Breast epithelium (tissue), 4 donors: Measurements from ENCODE around the gene GARRE1. TPM values are rescaled to one million over a fixed set of nuclear protein-coding genes. Genes with fewer than 3 reads are reported as not detected.
A peak's percentile ranks its signal among the peaks of the same experiment; 100 is the strongest.

Source experiments
- DNase-seq, 2 donors: peaks; one replicate each; pipeline ENCODE4 v3.0.0-alpha.2; 2019; ENCODE audit warnings: low spot score in 2 of 2
- H3K27ac ChIP-seq, 2 donors: fragments of 200-600 bp; sonication (generic) in 1 of 2; one replicate each; pipeline ENCODE4 v1.5.1; 2016 to 2019; ENCODE audit warnings: mild to moderate bottlenecking in 1 of 2
- H3K27me3 ChIP-seq, 2 donors: fragments of 200-600 bp; sonication (generic) in 1 of 2; one replicate each; pipeline versions ENCODE4 v1.5.1 to v1.6.0; 2017 to 2019; ENCODE audit warnings: control low read depth in 1 of 2, mild to moderate bottlenecking in 1 of 2
- H3K36me3 ChIP-seq: fragments of 200-600 bp; one replicate; pipeline ENCODE4 v1.5.1; 2019
- H3K4me1 ChIP-seq, 2 donors: fragments of 200-600 bp; sonication (generic); one replicate each; pipeline ENCODE4 v1.5.1; 2016 to 2019; ENCODE audit warnings: control low read depth in 1 of 2
- H3K4me3 ChIP-seq, 3 donors: fragments of 200-600 bp; sonication (generic); 1 replicate in 2 of 3; 2 replicates in 1 of 3; pipeline ENCODE4 v1.5.1; 2016 to 2019; ENCODE audit warnings: mild to moderate bottlenecking in 3 of 3, moderate library complexity in 2 of 3
- H3K9me3 ChIP-seq, 2 donors: fragments of 200-600 bp; sonication (generic) in 1 of 2; one replicate each; pipeline ENCODE4 v1.5.1; 2016 to 2019; ENCODE audit warnings: control low read depth in 1 of 2
- POLR2A ChIP-seq: fragments of 450-650 bp; IDR thresholded peaks from one replicate; pipeline ENCODE4 v1.6.1; 2016; ENCODE audit warnings: antibody characterized with exemption, mild to moderate bottlenecking, moderate library complexity
- POLR2AphosphoS5 ChIP-seq, 3 donors: sonication (generic); formaldehyde crosslinking; IDR thresholded peaks; one replicate each; pipeline ENCODE4 v1.6.1; 2017; ENCODE audit warnings: antibody characterized with exemption in 3 of 3
- intact Hi-C: fragments of 100-400 bp; cut with DNase I; formaldehyde crosslinking; loops from one replicate; pipeline ENCODE4 v1.15.1; 2023; ENCODE audit warnings: low total_unique reads
- total RNA-seq, 3 donors: library from RNA; depleted of rRNA; stranded (reverse); fragments of >200 nt; gene quantifications; one replicate each; pipeline ENCODE4 v1.1.0, GENCODE V29; 2016
- TF ChIP-seq, protein P1 (sequence below), 3 donors: fragments of 450-650 bp; IDR thresholded peaks; one replicate each; pipeline ENCODE4 v1.5.1; 2016 to 2017; ENCODE audit warnings: antibody characterized with exemption in 3 of 3, mild to moderate bottlenecking in 3 of 3, moderate library complexity in 3 of 3

The GARRE1 gene
- total RNA-seq, 3 donors from 2014 or later = 21.0 to 43.9 (median 25.2) TPM

DNA sequence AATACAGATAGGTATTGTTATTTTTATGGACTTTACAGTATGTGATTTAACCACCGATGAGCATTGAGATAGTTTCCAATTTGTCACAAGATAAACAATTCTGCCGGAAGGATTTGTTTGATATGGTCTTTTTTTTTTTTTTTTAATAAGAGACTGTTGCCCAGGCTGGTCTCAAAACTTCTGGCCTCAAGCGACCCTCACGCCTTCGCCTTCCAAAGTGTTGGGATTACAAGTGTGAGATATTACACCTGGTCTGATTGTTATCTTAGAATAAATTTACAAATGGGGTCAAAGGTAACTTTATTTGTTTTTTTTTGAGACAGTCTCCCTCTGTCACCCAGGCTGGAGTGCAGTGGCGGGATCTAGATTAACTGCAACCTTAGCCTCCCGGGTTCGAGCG, 1.2 kb downstream of the GARRE1 start:
- no peaks in the 10 kb centered on the region for H3K36me3 ChIP-seq
- H3K27me3 ChIP-seq = no peaks in the 10 kb centered on the region
- H3K27ac ChIP-seq = peak overlapping the region; percentile 93 to 97
- TF ChIP-seq POLR2AphosphoS5 (IDR thresholded peaks at IDR 0.05) (no peak), POLR2A (no peak)
- TF ChIP-seq, protein P1, sequence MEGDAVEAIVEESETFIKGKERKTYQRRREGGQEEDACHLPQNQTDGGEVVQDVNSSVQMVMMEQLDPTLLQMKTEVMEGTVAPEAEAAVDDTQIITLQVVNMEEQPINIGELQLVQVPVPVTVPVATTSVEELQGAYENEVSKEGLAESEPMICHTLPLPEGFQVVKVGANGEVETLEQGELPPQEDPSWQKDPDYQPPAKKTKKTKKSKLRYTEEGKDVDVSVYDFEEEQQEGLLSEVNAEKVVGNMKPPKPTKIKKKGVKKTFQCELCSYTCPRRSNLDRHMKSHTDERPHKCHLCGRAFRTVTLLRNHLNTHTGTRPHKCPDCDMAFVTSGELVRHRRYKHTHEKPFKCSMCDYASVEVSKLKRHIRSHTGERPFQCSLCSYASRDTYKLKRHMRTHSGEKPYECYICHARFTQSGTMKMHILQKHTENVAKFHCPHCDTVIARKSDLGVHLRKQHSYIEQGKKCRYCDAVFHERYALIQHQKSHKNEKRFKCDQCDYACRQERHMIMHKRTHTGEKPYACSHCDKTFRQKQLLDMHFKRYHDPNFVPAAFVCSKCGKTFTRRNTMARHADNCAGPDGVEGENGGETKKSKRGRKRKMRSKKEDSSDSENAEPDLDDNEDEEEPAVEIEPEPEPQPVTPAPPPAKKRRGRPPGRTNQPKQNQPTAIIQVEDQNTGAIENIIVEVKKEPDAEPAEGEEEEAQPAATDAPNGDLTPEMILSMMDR (IDR thresholded peaks at IDR 0.05) = no peak
- DNase-seq = no peak
- H3K4me1 ChIP-seq = no peaks in the 10 kb centered on the region
- intact Hi-C loops = no loop called here
- peak overlapping the region; percentile 67 to 92 (median 88) for H3K4me3 ChIP-seq
- no peaks in the 10 kb centered on the region for H3K9me3 ChIP-seq

DNA sequence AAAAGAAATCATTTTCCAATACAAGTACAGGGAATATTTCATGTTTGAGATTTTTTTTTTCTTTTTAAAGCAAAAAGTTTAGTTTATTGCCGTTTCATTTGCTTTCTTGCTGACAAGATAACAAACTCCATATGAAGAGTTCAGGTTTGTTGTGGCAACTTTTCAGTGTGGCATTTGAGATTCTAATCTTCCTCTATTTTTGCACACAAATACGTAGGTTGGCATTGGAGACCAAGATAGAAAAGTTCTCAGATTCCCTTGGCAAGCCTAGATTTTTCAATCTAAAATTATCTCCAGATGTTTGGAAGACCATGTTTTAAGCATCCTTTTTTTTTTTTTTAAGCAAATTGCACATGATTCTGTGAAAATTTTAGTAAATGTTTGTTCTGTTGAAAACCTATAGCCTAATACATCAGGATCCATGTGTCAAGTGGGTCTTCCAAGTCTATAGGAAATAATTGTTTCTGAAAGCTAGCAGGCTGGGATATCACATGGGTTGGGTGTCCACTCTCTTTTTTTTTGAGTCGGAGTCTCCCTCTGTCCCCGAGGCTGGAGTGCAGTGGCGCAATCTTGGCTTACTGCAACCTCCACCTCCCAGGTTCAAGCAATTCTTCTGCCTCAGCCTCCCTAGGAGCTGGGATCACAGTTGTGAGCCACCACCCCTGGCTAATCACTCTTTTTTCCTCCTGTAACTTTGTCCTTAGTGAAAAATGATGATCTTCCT, 2.6 kb downstream of the GARRE1 start:
- H3K27ac ChIP-seq = peak overlapping the region; percentile 20 to 36

DNA sequence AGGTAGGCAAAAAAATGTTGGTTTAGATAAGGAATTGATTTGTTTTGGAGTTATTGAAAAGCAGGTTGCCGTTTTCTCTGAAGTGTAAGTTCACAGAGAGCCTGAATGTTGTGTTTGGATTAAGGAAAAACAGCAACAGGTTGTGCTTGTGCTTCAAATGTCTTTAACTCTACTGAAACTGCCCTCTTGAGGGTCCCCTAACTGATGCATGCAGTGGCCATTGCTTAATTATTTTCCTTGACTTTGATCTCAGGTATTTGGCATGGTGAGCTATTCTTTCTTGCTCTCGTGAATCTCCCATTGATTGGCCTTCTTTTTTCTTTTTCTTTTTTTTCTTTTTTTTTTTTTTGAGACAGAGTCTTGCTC, 3.2 kb downstream of the GARRE1 start:
- H3K27ac ChIP-seq = peak overlapping the region; percentile 20 to 36
- DNase-seq = no peak

More for the DNA sequence above, 2.6 kb downstream of the GARRE1 start:
- Histone ChIP-seq H3K27me3 (no peaks in the 10 kb centered on the region), H3K4me1 (peaks cover 0 to 9% of the 10 kb centered on the region in 2 donors), H3K4me3 (no peak overlapping the region), H3K9me3 (no peaks in the 10 kb centered on the region), H3K36me3 (no peaks in the 10 kb centered on the region)
- intact Hi-C loops = no loop called here
- no peak for DNase-seq
- no peak for TF ChIP-seq POLR2AphosphoS5 (IDR thresholded peaks at IDR 0.05)
- TF ChIP-seq, protein P1 (IDR thresholded peaks at IDR 0.05) = no peak
- no peak for TF ChIP-seq POLR2A

DNA sequence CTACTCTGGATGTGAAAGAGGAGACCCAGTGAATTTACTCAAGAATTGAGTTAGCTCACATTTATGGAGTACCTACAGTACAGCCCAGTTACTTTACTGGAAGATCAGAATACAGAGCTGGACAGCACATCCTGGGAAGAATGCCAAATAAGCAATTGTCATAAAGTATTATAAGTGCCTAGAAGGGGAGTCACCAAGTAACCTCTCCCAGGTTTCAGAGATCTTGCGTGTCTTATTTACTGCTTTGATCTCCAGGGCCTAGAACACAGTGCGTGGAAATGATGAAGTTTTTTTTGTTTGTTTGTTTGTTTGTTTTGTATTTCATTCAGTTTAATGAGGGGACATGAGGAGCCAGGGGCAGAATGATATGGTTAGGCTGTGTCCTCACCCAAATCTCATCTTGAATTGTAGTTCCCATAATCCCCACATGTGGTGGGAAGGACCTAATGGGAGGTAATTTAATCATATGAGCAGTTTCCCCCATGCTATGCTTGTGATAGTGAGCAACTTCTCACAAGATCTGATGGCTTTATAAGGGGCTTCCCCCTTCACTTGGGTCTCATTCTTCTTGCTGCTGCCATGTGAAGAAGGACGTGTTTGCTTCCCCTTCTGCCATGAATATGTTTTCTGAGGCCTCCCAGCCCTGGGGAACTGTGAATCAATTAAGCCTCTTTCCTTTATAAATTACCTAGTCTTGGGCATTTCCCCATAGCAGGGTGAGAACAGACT, 5.2 kb downstream of the GARRE1 start:
- TF ChIP-seq POLR2A (no peak), POLR2AphosphoS5 (IDR thresholded peaks at IDR 0.05) (no peak)
- TF ChIP-seq, protein P1 (IDR thresholded peaks at IDR 0.05) = no peak

More for the DNA sequence above, 3.2 kb downstream of the GARRE1 start:
- no peak for TF ChIP-seq POLR2AphosphoS5 (IDR thresholded peaks at IDR 0.05)
- no peak for TF ChIP-seq POLR2A
- TF ChIP-seq, protein P1 (IDR thresholded peaks at IDR 0.05) = no peak
- Histone ChIP-seq H3K4me3 (no peak overlapping the region), H3K4me1 (peaks cover 0 to 9% of the 10 kb centered on the region in 2 donors), H3K27me3 (no peaks in the 10 kb centered on the region), H3K36me3 (no peaks in the 10 kb centered on the region), H3K9me3 (no peaks in the 10 kb centered on the region)
- intact Hi-C loops = no loop called here

DNA sequence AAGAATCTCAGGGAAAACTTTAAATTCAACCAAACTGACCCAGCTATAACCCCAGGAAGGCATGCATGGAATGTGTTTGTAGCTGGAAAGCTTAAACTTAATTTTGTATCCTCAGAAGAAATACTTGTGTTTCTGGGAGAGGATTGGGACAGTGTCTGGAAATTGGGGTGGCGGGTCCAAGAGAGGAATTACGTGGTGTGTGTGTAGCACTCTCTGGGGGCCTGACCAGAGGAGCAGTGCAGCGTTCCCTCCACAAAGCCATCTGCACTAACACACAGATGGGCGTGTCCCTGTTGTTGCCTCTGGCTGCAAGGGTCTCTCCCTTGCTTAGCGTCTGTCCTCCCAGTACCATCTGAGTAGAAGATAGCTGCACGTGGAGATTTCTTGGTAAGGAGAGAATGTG, 6.4 kb downstream of the GARRE1 start:
- Histone ChIP-seq H3K36me3 (no peaks in the 10 kb centered on the region), H3K4me3 (peak overlapping the region in 1 of 3 donors; percentile 12), H3K4me1 (peaks cover 0 to 9% of the 10 kb centered on the region in 2 donors), H3K27ac (peak overlapping the region in 1 of 2 donors; percentile 10), H3K9me3 (no peaks in the 10 kb centered on the region), H3K27me3 (no peaks in the 10 kb centered on the region)
- intact Hi-C loops = no loop called here
- DNase-seq = no peak
- TF ChIP-seq POLR2AphosphoS5 (IDR thresholded peaks at IDR 0.05) (no peak), POLR2A (no peak)

More for the DNA sequence above, 5.2 kb downstream of the GARRE1 start:
- DNase-seq = no peak
- Histone ChIP-seq H3K27ac (no peak overlapping the region), H3K4me3 (no peak overlapping the region), H3K36me3 (no peaks in the 10 kb centered on the region), H3K9me3 (no peaks in the 10 kb centered on the region), H3K27me3 (no peaks in the 10 kb centered on the region), H3K4me1 (peaks cover 0 to 9% of the 10 kb centered on the region in 2 donors)
- intact Hi-C loops = no loop called here
